GM15510 (cell line): ENCODE results near the gene RMND1.

ENCODE experiments used
- POLR2A ChIP-seq: IDR thresholded peaks from 3 replicates; pipeline ENCODE4 v1.6.1; 2011; ENCODE audit warnings: borderline replicate concordance; ENCODE audit not compliant: insufficient read length; ENCODE audit errors: extremely low read depth

The RMND1 gene

DNA sequence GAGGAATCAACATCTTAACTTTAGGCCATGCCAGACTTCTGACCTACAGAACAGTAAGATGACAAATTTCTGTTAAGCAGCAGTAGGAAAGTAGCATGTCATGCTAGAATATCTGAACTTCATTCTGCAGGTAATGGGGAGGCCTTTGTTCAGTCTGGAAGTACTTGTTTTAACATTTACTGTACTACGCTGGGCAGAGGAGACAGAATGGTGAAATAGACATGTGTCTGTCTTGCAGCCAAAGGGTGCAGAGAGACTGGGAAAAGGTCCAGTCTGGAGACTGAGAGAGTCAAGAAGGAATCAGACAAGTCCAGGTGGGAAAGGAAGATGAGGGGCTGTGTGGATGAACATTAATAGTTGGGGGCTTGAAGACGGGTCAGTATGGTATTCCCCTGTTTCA lies 43.1 kb downstream of the RMND1 start:
- TF ChIP-seq POLR2A, result no peak

DNA sequence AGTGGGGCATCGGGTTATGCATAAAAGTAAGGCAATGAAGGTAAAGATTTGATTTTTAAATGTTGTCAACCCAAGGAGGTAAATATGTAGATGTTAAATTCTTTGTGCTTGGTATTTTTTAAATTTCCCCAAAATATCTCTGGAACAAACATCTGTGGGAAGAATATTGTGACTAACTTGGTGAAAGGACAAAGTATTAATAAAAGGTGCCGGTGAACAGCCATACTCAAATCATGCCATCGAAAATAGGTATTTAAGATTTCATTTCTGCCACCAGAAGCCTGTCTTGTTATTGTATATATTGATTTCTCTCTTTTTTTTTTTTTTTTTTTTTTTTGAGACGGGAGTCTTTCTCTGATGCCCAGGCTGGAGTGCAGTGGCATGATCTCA lies 48.0 kb downstream of the RMND1 start:
- TF ChIP-seq POLR2A, result no peak

DNA sequence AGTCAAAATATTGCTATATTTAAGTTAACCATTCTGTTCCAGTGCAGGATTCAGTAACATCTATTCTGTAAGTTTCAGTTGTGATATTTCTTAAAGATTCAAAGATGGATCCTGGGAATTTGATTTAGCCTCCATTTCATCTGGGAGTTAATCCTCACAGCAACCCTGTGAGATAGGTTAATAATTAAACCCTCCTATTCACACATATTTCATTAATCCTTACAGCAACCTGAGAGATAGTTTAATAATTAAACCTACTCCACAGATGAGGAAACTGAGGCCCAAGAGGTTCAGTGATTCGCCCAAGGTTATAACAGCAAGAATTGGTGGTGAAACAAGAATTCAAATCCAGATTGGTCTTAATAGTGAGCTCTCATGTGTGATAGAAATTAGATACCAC lies 49.7 kb downstream of the RMND1 start:
- TF ChIP-seq POLR2A, result no peak

DNA sequence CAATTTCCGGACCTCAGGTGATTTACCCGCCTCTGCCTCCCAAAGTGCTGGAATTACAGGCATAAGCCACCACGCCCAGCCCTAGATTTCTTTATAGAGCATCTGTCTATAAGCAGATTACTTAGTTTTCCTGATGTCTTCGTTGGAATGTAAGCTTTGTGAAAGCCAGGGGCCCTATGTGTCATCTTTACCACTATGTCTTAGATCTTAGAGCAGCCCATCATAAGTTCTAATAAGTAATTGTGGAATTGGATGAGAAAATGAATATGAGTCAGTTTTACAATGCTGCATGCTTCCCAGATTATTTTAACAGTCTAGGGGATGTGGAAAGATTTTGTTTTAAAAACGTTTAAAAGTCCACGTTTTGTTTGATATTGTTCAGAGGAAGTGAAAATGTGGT lies 51.5 kb downstream of the RMND1 start:
- no peak for TF ChIP-seq POLR2A

DNA sequence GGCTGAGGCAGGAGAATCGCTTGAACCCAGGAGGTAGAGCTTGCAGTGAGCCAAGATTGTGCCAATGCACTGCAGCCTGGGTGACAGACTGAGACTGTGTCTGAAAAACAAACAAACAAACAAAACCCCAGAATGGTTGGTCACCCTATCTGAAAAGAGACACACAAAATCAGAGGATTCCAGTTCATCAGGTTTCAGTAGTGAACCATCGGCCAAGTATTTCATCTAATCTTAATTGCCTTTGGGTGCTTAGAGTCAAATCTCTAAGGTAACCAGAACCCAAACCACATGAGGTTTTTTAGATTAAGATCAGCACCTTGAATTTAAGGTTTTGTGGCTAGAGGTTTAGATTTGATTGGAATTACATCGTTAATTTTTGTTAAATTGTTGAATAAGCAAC lies 52.2 kb downstream of the RMND1 start:
- TF ChIP-seq POLR2A, result no peak

DNA sequence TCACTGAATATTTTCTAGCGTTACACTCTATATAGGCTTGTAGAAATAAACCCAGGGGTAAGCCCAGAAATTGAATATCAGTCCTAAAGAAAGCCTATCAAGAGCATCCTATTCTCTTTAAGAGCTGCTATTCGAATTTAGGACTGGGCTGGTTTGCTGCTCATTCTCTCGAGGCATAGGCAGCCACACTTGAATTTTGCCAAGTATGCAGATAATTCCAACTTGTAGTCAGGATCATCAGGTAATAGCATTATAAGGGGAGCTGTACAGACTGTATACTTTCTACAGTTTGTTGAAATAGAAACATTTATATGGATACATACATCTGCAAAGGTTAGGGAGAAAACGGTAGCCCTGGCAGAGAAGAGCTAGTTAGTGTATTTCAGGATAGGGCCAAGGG lies 58.5 kb downstream of the RMND1 start:
- no peak for TF ChIP-seq POLR2A

DNA sequence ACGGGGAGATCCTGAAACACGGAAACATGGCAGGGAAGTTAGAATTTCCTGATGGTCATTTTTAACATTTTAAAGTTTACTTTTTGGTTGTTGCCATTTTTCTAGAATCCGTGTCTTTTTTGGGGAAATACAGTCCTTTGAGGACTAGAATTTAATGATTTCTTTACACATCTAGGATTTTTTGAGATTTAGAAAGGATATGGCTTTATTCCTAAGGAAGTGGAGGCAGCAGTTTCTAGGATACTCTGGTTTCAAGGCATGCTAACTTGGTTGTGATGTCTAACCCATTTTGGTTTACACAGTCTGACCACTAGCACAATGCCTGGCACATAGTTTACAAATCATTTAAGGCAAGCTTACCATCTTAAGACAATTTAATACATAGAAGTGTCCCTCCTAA lies 59.5 kb downstream of the RMND1 start:
- no peak for TF ChIP-seq POLR2A

DNA sequence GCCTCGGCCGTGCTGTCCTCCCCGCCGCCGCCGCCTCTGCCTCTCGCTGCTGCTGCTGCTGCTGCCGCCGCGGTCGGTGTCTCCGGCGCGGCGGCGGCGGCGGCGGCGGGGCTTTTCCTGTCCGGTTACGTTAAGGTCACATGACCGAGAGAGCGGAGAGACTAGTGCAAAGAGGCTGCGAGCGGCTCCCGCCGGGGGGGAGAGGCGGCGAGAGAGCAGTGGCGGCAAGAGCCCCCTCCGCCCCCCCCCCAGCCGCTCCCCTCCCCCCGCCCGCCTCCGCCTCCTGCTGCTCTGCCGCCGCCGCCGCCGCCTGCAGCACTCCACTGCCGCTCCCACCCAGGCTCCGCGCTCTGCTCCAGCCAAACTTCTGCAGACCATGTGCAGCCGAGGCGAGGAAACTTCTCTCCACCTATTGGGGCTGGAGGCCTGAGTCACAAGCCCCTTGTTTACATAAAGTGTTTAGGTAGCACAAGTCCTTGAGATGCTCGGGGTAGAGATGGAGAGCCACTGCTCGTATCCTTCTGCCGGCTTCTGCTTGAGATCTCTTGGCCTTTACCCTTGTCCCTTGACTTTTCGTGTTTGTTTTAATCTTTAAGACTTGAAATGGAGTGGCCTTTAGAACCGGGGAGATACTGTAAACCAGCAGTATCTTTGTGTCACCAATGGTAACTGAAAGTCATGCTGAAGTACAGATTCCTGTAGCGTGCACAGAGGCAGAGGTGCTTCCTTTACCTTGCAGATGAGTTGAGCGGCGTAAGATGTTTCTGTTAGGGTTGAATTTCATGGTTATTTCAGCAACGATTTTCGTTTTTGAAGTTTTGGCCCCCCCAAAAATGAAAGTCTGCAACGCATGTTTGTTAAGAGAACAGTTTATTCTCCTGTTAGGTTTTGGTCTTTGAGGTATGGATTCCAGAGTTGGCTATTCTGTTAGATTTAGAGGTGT lies 60.2 kb downstream of the RMND1 start, which contains the start of gene ZBTB2:
Gene ZBTB2 (minus strand): TSS at position 89 of the 943 bp plus-strand sequence. CDS start 17,922 bp downstream, outside the sequence.
- peak; percentile 52 for TF ChIP-seq POLR2A

DNA sequence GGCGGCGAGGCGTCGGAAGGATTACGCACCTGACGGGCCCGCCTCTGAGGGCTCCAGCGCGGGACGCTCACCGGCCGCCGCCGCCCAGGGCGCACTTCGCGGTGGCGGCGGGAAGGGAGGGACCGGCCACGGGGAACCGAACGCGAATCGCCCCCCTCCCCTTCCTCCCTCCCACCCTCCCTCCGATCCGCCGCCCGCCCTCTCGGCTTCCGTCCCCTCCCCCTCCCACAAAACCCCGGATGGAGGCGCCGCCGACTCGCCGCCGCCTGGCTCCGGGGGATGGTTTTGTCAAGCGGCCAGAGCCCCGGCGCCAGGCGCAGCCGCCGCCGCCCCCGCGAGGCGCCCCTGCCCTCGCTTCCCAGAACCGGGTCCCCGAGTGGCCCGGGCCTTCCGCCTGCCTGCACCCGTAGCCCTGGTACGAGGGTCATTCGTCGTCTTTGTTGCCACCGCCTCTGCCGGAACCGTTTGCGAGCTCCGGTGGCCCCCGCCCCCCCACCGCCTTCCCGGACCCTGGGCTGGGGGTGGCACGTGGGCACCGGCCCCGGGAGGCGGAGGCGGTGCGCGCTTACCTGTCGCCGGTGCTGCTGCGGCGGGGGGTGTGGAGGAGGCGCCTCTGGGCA lies 61.0 kb downstream of the RMND1 start:
- TF ChIP-seq POLR2A, result no peak

DNA sequence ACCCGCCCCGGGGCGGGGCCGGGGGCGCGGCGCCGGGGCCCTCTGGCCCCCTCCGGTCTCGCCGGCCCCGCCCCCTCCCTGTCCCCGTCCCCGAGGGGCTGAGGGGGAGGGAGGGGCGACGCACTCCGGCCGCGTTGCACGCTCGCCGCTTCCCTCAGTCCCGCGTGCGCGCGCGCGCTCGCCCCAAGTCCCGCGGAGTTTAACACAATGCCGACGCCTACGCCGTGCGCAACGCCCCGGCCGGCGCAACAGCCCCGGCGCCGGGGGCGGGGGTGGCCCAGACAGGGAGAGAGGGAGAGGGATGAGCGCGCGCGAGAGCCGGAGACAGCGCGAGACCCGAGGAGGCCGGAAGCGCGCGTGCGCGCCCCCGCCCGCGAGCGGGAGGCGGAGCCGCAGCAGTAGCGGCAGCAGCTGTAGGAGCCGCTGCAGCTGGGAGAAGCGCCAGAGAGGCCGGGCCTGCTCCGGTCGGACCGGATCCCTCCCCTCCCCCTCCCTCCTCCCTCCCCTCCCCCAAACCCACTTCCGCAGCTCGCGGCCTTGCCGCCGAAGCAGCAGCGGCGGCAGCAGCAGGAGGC lies 61.6 kb downstream of the RMND1 start:
- TF ChIP-seq POLR2A, result peak; percentile 63

DNA sequence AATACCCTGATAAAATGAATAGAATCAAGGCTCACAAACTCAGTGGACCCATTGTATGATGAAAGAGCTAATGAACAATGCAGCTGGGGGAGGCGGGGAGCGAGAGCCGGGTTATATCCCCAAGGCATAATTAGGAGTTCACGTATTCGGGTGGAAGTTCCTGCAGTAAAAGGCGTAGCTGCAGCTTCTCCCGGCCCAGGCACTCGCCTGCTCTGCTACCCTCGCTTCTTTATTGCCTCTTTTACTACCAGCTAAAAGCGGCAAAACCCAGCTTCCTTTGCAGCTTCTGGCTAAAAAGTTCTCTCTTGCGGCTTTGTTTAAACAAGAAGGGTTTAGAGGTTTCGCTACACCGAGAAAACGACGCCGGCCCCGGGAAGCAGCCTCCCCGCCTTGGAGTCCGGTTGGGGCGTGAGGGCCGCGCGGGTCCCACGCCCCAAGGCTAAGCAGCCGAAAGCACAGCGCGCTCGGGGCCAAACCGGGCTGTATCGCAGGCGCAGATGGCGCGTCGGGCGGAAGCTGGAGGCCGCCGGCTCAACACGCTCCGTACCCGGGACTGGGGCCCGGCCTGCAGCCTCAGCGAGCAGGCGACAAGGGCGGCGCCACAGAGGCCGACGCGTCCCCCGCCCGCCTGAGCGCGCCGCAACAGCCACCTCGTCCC lies 62.2 kb downstream of the RMND1 start:
- TF ChIP-seq POLR2A, result peak; percentile 94

DNA sequence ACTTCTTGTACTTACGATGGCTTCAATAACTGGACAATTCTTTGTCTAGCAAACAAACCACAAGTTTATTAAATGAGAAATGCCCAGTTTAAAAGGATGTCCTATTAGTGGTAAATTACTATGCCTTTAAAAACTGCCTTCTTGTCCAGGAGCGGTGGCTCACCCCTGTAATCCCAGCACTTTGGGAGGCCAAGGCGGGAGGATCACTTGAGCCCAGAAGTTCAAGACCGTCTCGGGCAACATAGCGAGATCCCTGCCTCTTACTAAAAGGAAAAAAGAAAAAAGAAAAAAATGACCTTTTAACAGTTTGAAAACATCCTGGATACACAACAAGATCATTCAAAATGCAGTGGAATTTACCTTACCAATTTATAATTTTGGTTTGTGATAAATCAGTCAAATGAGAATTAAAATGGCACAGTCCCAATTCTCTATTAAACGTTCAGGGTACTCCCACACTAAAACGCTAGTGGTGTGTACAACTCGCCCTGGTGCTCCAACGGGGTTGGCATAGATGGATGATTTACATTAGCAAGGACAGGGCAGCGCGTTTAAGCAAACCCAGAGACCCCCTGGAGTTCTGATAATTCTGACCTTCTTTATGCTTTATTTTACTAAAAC lies 62.8 kb downstream of the RMND1 start:
- no peak for TF ChIP-seq POLR2A

DNA sequence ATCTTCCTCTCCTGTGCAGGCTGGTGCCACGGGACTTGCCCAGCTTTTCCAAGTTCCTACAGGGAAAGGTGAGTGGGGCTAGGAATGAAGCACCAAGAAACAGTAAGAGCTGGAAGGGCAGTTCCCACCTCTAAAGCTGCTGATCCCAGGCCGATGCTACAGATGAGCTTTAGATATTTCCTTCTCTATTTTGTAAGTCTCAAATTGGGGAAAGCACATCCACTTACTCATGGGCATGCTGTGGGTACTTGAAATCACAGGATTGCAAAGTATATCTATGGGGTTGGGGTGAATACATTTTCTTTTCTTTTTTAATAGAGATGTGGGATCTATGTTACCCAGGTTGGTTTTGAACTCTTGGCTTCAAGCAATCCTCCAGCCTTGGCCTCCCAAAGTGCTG lies 63.7 kb downstream of the RMND1 start:
- no peak for TF ChIP-seq POLR2A

DNA sequence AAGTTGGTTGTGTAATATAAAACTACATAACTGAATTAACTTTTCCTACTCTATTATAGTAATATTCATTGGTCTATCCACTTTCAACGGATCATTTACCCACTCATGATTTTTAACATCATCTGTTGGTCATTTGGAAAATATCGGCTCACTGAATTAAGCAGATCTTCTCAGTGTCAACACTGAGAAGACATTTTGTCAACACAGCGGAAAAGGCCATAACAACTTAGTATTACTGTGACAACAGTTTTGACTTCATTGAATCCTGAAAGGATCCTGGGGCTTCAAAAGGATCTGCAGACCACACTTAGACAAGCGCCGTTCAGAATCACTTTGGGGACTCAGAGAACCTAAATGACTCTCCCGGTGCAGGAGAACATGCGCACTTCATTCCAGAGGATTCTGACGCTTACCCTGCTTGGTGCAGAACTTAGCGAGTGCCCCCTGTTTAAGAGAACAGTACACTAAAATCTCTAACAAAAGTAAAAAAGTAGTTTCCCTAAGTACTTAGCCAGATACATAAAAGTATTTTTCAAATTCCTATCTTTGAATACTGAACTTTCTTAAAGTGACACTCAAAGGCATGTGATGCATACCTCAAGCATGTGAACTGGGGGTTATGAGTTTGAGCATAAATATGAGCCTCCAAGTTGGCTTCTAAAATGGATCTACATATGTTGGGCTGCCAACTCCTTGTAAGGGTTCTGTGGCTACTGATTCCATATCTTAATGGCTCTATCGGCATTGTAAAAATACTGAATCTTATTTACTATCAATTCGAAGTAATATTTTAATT lies 64.6 kb downstream of the RMND1 start:
- no peak for TF ChIP-seq POLR2A
